Fibroblast of mammary gland (primary cell): ENCODE measurements around the gene XRCC6.
"Not testable (repeated sequence)": the region's sequence is repeated elsewhere in the genome, so short reads cannot be mapped to it uniquely, and the experiment has no call there.

Source experiments
- DNase-seq: peaks from one replicate; pipeline ENCODE4 v3.0.0-alpha.2; 2010; ENCODE audit warnings: low read depth
- H3K4me3 ChIP-seq: 2 replicates; pipeline ENCODE4 v1.5.1; 2011; ENCODE audit warnings: low read depth, mild to moderate bottlenecking, low read length, moderate library complexity; ENCODE audit not compliant: control insufficient read depth
- CTCF ChIP-seq: conservative IDR thresholded peaks from 2 replicates; pipeline ENCODE4 v1.5.1; 2011; ENCODE audit warnings: low read depth, low read length, inconsistent platforms; ENCODE audit not compliant: control insufficient read depth, insufficient read depth

The XRCC6 gene

GRCh38 chr22:41683616-41684015 is 62.5 kb downstream of the XRCC6 start:
- H3K4me3 ChIP-seq: no peak overlapping the region
- no peak for DNase-seq
- no peak for TF ChIP-seq CTCF

DNA sequence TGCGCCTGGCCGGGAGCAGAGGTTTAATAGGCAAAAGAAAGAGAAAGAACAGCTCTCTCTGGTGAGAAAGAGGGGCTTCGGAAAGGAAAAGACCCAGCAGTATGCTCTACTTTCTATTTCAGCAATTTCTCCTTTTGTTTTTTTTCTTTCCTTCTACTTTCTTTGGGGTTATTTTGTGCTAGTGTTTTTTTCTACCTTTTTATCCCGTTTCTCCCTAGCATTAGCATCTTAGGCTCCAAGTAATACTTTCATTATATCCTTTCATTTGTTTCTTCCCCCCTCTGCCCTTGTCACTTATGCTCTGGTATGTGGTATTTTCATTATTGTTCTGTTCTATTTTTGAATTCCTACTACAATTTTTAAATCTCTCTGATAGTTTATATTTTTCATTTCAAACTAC is 63.1 kb downstream of the XRCC6 start:
- TF ChIP-seq CTCF: no peak

DNA sequence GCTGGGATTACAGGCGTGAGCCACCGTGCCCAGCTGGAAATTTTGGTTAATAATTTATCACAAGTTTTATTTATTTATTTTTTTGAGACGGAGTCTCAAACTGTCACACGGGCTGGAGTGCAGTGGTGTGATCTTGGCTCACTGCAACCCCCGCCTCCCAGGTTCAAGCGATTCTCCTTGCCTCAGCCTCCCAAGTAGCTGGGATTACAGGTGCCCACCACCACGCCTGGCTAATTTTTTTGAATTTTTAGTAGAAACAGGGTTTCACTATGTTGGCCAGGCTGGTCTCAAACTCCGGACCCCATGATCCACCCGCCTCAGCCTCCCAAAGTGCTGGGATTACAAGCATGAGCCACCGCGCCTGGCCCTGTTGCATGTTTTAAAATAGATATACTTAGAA is 65.8 kb downstream of the XRCC6 start:
- H3K4me3 ChIP-seq: not testable (repeated sequence)

More for the DNA sequence above, 63.1 kb downstream of the XRCC6 start:
- no peak for DNase-seq
- H3K4me3 ChIP-seq: no peak overlapping the region

GRCh38 chr22:41687901-41688364 is 66.8 kb downstream of the XRCC6 start:
- peak; percentile 21 for DNase-seq
- peak overlapping the region; percentile 94 for H3K4me3 ChIP-seq
- TF ChIP-seq CTCF: no peak

More for the DNA sequence above, 65.8 kb downstream of the XRCC6 start:
- DNase-seq: not testable (repeated sequence)

DNA sequence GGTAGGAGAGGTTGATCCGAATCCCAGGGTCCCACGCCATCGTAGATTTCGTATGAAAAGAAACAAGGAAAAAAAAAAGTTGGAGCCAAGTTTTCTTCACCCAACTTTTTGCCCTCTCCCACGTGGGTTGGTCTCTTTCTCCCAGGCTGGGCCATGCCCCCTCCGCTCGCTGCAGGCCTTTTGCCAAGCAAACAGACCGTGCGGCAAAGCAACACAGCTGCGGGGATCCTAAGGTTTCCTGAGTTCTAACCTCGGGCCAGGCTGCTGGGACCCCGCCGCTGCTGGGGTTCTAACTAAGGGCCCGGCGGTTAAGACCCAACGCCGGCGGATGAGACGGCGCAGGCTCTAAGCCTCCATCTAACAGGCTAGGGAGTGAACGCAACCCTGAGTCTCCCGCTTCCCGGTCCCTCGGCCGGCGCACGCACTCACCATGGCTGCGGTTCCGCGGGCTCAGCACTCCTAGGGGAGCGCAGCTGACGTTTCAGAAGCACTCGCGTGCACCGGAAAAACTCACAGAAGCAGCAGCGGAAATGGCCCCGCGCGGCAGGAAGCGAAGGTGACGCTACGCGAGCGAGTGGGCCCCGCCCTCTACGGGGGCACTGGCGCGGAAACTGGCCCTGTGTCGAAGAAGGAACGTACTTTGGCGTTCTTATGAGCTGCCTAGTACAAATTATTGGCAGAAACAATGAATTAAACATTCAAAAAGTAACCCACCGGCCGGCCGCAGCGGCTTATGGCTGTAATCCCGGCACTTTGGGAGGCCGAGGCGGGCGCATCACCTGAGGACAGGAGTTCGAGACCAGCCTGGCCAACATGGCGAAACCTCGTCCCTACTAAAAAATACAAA is 67.5 kb downstream of the XRCC6 start, which contains the start of gene SNU13:
SNU13 (minus strand) TSS at position 503 of the 847 bp plus-strand sequence; CDS start at position 432, 71 bp downstream.
- TF ChIP-seq CTCF: no peak
- peak; percentile 88 for DNase-seq
- H3K4me3 ChIP-seq: peak within 1 kb of the TSS; percentile 94

GRCh38 chr22:41690476-41690875 is 69.4 kb downstream of the XRCC6 start:
- DNase-seq: no peak
- no peak for TF ChIP-seq CTCF
- no peak overlapping the region for H3K4me3 ChIP-seq

- DNase-seq: no peak
- no peak overlapping the region for H3K4me3 ChIP-seq
- no peak for TF ChIP-seq CTCF
Observed at GRCh38 chr22:41695211-41695610, 74.1 kb downstream of the XRCC6 start.
